ENCODE measurements around the gene KRT14. TPM values are rescaled to one million over a fixed set of nuclear protein-coding genes. Genes with fewer than 3 reads are reported as not detected.
"Not testable (repeated sequence)": the region's sequence is repeated elsewhere in the genome, so short reads cannot be mapped to it uniquely, and the experiment has no call there.

KRT14 gene
- total RNA-seq, 2 donors from 2014 or later, result 6.9 to 18.7 TPM

DNA sequence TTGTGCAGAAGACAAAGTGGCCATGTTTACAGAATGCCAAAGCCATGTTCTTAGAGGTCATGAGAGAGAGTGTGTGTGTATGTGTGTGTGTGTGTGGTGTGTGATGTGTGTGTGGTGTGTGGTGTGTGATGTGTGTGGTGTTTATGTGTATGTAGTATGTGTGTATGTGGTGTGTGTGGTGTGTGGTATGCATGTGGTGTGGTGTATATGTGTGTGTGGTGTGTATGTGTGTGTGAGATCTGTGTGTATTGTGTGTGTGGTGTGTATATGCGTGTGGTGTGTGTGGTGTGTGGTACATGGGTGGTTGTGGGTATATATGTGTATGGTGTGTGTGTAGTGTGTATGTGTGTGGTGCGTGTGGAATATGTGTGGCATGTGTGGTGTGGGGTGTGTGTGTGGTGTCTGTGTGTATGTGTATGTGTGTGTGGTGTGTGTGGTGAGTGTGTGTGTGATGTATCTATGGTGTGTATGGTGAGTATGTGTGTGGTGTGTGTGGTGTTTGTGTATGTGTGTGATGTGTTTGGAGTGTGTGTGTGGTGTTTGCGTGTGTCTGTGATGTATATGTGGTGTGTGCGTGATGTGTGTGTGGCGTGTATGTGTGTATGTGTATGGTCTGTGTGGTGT lies 45.9 kb upstream of the KRT14 start:
- peaks cover 0 to 12% of the 10 kb centered on the region in 2 donors for H3K4me1 ChIP-seq (ENCODE audit: control insufficient read depth in 1 of 2, low read depth in 2 of 2)
- no peaks in the 10 kb centered on the region for H3K9me3 ChIP-seq
- H3K27me3 ChIP-seq (replicated peaks; ENCODE audit: insufficient read depth), result no peaks in the 10 kb centered on the region
- no peak overlapping the region for H3K27ac ChIP-seq
- H3K36me3 ChIP-seq, result no peaks in the 10 kb centered on the region
- H3K4me3 ChIP-seq, result no peak overlapping the region
- TF ChIP-seq, protein P1, sequence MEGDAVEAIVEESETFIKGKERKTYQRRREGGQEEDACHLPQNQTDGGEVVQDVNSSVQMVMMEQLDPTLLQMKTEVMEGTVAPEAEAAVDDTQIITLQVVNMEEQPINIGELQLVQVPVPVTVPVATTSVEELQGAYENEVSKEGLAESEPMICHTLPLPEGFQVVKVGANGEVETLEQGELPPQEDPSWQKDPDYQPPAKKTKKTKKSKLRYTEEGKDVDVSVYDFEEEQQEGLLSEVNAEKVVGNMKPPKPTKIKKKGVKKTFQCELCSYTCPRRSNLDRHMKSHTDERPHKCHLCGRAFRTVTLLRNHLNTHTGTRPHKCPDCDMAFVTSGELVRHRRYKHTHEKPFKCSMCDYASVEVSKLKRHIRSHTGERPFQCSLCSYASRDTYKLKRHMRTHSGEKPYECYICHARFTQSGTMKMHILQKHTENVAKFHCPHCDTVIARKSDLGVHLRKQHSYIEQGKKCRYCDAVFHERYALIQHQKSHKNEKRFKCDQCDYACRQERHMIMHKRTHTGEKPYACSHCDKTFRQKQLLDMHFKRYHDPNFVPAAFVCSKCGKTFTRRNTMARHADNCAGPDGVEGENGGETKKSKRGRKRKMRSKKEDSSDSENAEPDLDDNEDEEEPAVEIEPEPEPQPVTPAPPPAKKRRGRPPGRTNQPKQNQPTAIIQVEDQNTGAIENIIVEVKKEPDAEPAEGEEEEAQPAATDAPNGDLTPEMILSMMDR (IDR thresholded peaks at IDR 0.05), result no peak
- ATAC-seq (ENCODE audit: insufficient number of reproducible peaks, low FRiP score, low read depth), result no peak
- no peak for DNase-seq (ENCODE audit: low spot score)

DNA sequence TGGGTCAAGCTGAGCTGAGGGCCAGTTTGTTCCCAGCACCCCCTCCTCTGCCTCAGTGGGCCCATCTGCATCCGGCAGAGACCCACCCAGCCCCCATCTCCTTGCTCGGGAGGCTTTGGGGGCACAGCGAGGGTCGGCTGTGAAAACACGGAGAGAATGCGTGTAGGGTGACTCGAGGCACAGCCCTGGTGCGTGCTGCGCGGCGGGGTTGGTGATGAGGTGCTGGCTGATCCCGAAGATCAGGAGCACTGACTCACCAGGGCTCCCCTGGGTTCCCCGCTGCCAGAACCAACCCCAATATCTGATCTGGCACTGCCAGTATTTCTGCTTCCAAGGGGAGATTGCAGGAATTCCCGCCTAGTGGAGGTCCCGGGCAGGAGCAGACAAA lies 45.2 kb upstream of the KRT14 start:
- ATAC-seq (ENCODE audit: insufficient number of reproducible peaks, low FRiP score, low read depth) (no peak), DNase-seq (ENCODE audit: low spot score) (no peak)
- H3K27ac ChIP-seq, result no peak overlapping the region
- no peaks in the 10 kb centered on the region for H3K36me3 ChIP-seq
- TF ChIP-seq, protein P1 (IDR thresholded peaks at IDR 0.05), result no peak
- H3K27me3 ChIP-seq (replicated peaks; ENCODE audit: insufficient read depth), result no peaks in the 10 kb centered on the region
- peaks cover 0 to 12% of the 10 kb centered on the region in 2 donors for H3K4me1 ChIP-seq (ENCODE audit: control insufficient read depth in 1 of 2, low read depth in 2 of 2)
- H3K9me3 ChIP-seq, result no peaks in the 10 kb centered on the region
- H3K4me3 ChIP-seq, result no peak overlapping the region

DNA sequence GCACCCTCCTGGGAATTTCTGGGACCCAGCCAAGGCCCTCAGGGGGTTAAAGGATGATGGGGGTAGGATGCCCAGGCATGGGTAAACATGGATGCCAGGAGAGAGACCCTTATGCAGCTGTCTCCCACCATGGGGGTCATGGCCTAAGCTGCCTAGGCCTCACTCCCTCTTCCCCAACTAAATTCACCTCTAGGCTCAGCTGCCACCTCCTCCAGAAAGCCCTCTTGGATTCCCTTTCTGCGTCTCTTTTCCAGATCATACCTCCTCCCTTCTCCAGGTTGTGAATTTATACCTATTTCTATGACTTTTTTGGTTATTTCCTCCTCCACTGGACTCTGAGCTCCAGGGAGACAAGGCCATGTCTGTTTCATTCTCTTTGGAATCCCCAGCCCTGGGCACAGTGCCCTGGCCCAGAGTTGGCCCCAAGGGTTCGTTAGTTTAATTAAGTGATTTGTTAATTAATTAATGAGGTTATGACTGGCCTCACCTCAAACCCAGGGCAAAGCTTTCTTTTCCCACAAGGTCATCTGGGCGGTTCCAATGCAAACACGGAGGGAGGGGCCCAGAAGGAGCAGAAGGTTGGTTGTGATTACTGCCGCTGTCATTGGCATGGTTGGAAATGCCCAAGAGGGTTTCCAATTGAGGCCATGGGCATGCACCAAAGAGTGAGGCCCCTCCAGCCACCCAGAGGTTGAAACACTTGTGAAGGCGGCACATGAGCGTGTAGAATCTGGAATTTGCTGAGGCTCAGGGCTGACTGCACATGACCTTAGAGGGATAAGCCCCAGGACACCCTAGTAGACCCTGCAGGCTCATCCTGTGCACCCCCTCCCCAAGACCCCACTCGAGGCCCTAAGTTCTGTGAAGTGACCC lies 44.6 kb upstream of the KRT14 start:
- no peak overlapping the region for H3K27ac ChIP-seq
- ATAC-seq (ENCODE audit: insufficient number of reproducible peaks, low FRiP score, low read depth), result no peak
- TF ChIP-seq, protein P1 (IDR thresholded peaks at IDR 0.05), result no peak

DNA sequence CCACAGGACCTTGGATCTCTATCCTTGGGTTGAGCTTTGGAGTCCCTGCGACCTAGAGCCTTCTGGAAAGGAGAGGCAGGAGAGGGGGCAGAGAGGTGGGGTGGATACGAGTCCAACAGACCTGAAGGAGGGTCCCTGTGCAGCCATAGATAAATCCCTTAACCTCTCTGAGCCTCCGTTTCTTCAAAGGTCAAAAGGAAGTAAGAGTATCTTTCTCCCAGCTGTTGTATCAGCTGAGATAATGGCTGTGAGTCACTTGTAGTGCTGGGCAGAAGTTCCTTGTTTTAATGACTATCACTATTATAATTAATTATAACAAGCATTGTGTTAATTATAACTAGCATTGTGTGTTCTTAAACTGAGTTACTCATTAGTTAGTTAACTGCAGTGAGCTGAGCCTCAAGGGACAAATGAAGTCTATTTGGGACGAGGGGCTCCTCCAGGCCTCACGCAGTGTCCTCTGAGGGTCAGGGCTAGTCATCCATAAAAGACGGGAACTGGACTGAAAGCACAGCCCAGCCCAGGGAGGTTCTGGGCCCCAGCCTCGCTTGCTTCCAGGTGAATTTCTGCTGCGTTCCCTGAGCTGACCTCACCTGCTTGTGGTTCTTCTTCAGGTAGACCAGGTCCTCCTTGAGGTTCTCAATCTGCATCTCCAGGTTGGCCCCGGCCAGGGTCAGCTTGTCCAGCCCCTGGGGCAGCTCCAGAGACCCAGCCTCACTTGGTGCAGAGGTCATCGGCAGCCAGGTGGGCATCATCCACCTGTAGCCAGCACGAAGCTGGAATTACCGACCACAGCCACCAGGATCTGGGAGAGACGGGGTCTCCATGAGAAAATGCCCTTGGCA lies 43.4 kb upstream of the KRT14 start:
- Histone ChIP-seq H3K4me3 (no peak overlapping the region), H3K27me3 (replicated peaks; ENCODE audit: insufficient read depth) (no peaks in the 10 kb centered on the region), H3K4me1 (ENCODE audit: control insufficient read depth in 1 of 2, low read depth in 2 of 2) (peaks cover 0 to 5% of the 10 kb centered on the region in 2 donors), H3K36me3 (no peaks in the 10 kb centered on the region), H3K27ac (no peak overlapping the region), H3K9me3 (no peaks in the 10 kb centered on the region)
- no peak for DNase-seq (ENCODE audit: low spot score)
- ATAC-seq (ENCODE audit: insufficient number of reproducible peaks, low FRiP score, low read depth), result no peak
- TF ChIP-seq, protein P1 (IDR thresholded peaks at IDR 0.05), result no peak

More for the DNA sequence above, 44.6 kb upstream of the KRT14 start:
- no peak for DNase-seq (ENCODE audit: low spot score)
- no peaks in the 10 kb centered on the region for H3K27me3 ChIP-seq (replicated peaks; ENCODE audit: insufficient read depth)
- H3K36me3 ChIP-seq, result no peaks in the 10 kb centered on the region
- H3K9me3 ChIP-seq, result no peaks in the 10 kb centered on the region
- H3K4me3 ChIP-seq, result no peak overlapping the region
- peaks cover 0 to 12% of the 10 kb centered on the region in 2 donors for H3K4me1 ChIP-seq (ENCODE audit: control insufficient read depth in 1 of 2, low read depth in 2 of 2)

DNA sequence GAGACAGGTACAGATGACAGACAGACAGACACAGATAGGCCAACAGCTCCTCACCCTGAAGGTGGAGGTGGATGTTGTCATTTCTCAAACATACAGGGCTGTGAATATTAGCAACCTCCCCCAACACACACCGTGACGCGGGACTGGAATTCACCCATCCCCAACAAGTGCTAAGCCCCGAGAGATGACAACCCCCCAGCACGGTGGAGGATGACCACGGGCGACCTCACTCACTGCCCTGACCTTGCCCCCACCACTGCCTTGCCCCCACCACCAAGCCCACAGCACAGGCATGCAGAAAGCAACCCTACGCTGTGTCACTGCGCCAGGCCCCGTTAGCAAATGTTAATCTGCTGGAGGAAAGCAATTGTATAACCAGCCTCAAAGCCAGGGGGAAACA lies 42.6 kb upstream of the KRT14 start:
- TF ChIP-seq, protein P1 (IDR thresholded peaks at IDR 0.05), result no peak
- Histone ChIP-seq H3K36me3 (no peaks in the 10 kb centered on the region), H3K4me1 (ENCODE audit: control insufficient read depth in 1 of 2, low read depth in 2 of 2) (no peaks in the 10 kb centered on the region), H3K4me3 (no peak overlapping the region), H3K27me3 (replicated peaks; ENCODE audit: insufficient read depth) (no peaks in the 10 kb centered on the region), H3K27ac (no peak overlapping the region), H3K9me3 (no peaks in the 10 kb centered on the region)
- ATAC-seq (ENCODE audit: insufficient number of reproducible peaks, low FRiP score, low read depth) (no peak), DNase-seq (ENCODE audit: low spot score) (no peak)

DNA sequence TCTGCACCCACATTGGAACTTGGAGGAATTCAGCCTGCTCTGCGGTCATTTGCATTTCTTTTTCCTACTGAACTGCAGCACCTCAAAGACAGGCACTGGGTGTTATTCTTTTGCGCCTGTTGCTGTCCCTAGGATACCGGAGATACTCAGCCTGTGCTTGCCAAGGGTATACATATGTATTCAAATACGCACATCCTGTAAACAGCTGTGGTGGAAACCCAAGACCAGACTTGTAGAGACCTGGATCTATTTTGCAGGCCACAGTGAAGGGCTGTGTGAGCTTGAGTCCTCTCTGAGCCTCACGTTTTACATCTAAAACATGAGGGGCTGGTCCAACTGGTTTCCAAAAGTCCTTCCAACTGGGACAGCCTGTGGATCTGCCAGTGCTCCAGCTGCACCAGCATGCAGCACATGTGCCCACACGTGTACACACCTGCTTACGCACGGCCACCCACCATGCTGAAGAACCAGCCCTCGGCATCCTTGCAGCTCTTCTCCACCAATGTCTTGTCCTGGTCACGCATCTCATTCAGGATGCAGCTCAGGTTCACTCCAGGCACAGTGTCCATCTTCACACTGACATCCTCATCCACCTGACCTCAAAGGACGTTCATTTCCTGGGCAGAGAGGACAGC lies 42.0 kb upstream of the KRT14 start:
- H3K4me3 ChIP-seq; DNase-seq (ENCODE audit: low spot score): not testable (repeated sequence)

DNA sequence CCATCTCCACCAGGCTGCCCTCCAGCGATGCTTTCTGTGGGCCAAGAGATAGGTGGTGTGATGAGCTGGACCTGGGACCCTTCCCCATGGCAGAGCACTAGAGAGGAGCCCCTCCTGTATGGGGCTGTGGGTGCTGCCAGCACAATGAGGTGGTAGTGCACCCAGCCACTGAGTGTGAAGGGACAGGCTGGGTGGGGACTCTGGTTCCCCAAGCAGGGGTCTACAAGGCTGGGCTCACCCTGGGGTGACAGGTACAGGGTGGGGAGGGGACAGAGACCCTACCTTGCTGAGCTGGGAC lies 41.3 kb upstream of the KRT14 start:
- not testable (repeated sequence) for H3K27me3 ChIP-seq (replicated peaks; ENCODE audit: insufficient read depth); H3K4me1 ChIP-seq (ENCODE audit: control insufficient read depth in 1 of 2, low read depth in 2 of 2); DNase-seq (ENCODE audit: low spot score); H3K27ac ChIP-seq; ATAC-seq (ENCODE audit: insufficient number of reproducible peaks, low FRiP score, low read depth); H3K36me3 ChIP-seq; H3K4me3 ChIP-seq; H3K9me3 ChIP-seq

More for the DNA sequence above, 42.0 kb upstream of the KRT14 start:
- H3K27me3 ChIP-seq (replicated peaks; ENCODE audit: insufficient read depth); H3K4me1 ChIP-seq (ENCODE audit: control insufficient read depth in 1 of 2, low read depth in 2 of 2); H3K27ac ChIP-seq; ATAC-seq (ENCODE audit: insufficient number of reproducible peaks, low FRiP score, low read depth); H3K36me3 ChIP-seq; H3K9me3 ChIP-seq: not testable (repeated sequence)

Data from thoracic aorta (tissue), 2 donors.